ENCODE results near the gene CNOT6.

The CNOT6 gene

GRCh38 chr5:180603076-180603594, 109.0 kb downstream of the CNOT6 start:
- DNase-seq: no peak

GRCh38 chr5:180604271-180604670, 110.1 kb downstream of the CNOT6 start:
- no peak for DNase-seq

- DNase-seq: no peak
Measured at GRCh38 chr5:180605554-180606214, 111.5 kb downstream of the CNOT6 start.

- DNase-seq: no peak
Measured at GRCh38 chr5:180606215-180606785, 112.1 kb downstream of the CNOT6 start.

- no peak for DNase-seq
Measured at GRCh38 chr5:180607861-180608571, 113.8 kb downstream of the CNOT6 start.

- no peak for DNase-seq
Measured at GRCh38 chr5:180608572-180609310, 114.6 kb downstream of the CNOT6 start.

- no peak for DNase-seq
Measured at GRCh38 chr5:180609386-180609785, 115.2 kb downstream of the CNOT6 start.

GRCh38 chr5:180609817-180610550, 115.8 kb downstream of the CNOT6 start:
- DNase-seq: no peak

- no peak for DNase-seq
Measured at GRCh38 chr5:180611140-180611850, 117.1 kb downstream of the CNOT6 start.

GRCh38 chr5:180612683-180613082, 118.5 kb downstream of the CNOT6 start:
- DNase-seq: no peak

- no peak for DNase-seq
Measured at GRCh38 chr5:180613188-180613813, 119.1 kb downstream of the CNOT6 start.

GRCh38 chr5:180613814-180614188, 119.6 kb downstream of the CNOT6 start:
- no peak for DNase-seq

GRCh38 chr5:180618487-180618828, 124.3 kb downstream of the CNOT6 start:
- DNase-seq: no peak

GRCh38 chr5:180618829-180619562, 124.8 kb downstream of the CNOT6 start:
- no peak for DNase-seq

- DNase-seq: no peak
Measured at GRCh38 chr5:180619563-180619915, 125.4 kb downstream of the CNOT6 start.

- DNase-seq: no peak
Measured at GRCh38 chr5:180620014-180620413, 125.8 kb downstream of the CNOT6 start.

- no peak for DNase-seq
Measured at GRCh38 chr5:180621311-180621710, 127.1 kb downstream of the CNOT6 start.

- no peak for DNase-seq
Measured at GRCh38 chr5:180622910-180623309, 128.7 kb downstream of the CNOT6 start.

- no peak for DNase-seq
Measured at GRCh38 chr5:180623411-180623834, 129.2 kb downstream of the CNOT6 start.

GRCh38 chr5:180623844-180624243, 129.7 kb downstream of the CNOT6 start:
- no peak for DNase-seq

- no peak for DNase-seq
Measured at GRCh38 chr5:180624587-180624986, 130.4 kb downstream of the CNOT6 start.

Data from GF-D8 (cell line).